GM12872 (cell line): ENCODE data around the gene ST3GAL2.

Source experiments
- CTCF ChIP-seq: IDR thresholded peaks from 3 replicates; pipeline ENCODE4 v1.5.1; 2011; ENCODE audit warnings: low read depth, mild to moderate bottlenecking, low read length, moderate library complexity; ENCODE audit not compliant: insufficient read depth

ST3GAL2 gene

DNA sequence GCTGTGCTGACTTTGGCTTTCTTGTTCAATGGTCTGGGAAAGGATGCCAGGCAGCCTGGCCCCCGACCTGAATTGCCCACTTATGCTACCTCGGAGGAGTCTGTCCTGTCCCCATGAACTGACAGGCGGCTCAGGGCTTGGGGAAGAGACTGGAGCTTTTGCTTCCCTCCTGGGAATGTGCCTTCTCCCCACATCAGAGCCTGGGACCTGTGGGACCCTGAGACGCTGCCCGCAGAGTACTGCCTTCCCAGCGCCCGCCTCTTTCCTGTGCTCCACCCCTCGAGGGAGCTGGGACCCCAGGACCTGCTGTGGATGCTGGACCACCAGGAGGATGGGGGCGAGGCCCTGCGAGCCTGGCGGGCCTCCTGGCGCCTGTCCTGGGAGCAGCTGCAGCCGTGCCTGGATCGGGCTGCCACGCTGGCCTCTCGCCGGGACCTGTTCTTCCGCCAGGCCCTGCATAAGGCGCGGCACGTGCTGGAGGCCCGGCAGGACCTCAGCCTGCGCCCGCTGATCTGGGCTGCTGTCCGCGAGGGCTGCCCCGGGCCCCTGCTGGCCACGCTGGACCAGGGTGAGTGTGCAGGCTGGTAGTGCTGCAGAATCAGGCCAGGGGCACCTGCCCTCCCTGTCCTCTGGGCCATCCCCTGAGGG lies 34.0 kb upstream of the ST3GAL2 start:
- TF ChIP-seq CTCF: no peak

DNA sequence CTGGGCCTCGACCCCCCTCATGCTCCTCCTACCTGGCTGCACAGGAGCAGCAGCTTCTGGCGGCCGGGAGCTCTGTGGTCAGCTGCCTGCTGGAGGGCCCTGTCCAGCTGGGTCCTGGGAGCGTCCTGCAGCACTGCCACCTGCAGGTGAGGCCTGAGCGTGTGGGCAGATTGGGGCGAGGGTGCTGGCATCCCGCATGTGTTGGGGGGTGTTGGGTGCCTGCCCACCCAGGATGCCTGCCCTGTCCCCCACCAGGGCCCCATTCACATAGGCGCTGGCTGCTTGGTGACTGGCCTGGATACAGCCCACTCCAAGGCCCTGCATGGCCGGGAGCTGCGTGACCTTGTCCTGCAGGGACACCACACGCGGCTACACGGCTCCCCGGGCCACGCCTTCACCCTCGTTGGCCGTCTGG lies 32.0 kb upstream of the ST3GAL2 start:
- TF ChIP-seq CTCF: peak; percentile 23; the same call in 2 of the 3 replicates

DNA sequence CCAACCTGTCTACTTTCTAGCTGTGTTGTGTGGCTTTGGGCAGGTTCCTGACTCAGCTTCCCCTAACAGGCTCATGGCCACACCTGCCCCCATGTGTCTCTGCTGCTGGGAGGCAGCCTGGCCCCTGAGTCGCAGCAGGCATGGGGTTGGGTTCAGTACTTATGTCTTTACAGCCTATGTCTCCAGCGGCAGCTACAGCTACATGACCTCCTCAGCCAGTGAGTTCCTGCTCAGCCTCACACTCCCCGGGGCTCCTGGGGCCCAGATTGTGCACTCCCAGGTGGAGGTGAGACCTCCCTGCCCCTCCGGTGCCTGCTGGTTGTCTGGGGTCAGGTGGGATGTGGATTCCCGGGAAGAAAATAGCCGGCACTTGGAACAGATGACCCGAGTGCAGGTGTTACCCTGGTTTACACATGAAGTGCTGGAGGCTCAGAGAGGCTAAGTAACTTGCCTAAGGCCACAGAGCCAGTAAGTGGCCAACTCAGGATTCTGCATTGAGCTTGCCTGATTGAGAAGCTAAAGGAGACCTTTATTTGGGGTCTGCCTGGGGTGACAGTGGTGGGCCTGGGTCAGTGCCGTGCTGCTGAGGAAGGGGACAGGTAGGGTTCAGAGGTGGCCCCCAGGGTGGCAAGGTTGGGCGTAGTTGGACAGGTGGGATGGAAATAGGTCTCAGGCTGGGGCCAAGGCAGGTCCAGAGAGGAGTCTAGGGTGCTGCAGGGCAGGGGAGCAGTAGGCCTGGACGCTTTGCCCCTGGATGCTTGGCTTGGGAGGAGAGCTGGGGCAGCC lies 31.4 kb upstream of the ST3GAL2 start:
- TF ChIP-seq CTCF: no peak

DNA sequence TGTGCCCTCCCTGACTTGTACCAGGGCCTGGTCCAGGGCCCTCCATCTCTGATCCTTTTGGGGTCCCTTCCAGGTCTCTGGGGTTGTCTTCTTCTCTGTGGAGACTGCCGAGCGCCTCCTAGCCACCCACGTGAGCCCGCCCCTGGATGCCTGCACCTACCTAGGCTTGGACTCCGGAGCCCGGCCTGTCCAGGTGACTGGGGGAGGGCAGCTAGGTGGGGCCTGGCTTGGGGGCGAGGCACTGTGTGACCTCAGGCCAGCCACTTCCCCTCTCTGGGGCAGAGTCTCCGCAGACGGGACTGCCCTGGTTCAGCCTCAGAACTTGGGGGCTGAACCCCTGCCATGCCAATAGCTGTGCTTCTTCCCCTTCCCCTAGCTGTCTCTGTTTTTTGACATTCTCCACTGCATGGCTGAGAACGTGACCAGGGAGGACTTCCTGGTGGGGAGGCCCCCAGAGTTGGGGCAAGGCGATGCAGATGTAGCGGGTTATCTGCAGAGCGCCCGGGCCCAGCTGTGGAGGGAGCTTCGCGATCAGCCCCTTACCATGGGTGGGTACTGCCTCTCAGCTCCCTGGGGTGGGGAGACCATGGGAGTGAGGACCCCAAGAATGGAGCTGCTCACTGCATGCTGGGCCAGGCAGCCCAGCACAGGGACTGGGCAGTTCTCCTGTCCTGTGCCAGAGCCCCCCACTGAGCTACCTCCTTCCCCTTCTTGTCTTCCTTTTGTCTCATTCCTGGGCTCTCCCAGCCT lies 30.1 kb upstream of the ST3GAL2 start:
- TF ChIP-seq CTCF: no peak

- no peak for TF ChIP-seq CTCF
These were observed 28.7 kb upstream of the ST3GAL2 start for GRCh38 chr16:70467608-70468007.

DNA sequence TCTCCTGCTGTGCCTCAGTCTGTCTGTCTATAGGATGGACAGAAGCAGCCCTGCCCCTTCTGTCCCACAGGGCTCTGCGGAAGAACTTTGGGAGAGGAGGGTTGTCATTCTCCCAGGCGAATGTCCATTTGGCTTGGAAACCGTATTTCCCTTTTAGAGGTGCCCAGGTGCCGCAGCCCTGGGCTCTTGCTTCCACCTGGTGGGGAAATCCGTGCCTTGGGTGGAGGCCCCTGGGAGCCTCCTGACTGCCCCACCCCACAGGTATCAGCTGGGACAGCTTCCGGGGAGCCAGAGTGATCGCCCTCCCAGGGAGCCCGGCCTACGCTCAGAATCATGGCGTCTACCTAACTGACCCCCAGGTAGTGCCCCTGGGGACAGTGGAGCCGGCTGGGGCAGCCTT lies 28.2 kb upstream of the ST3GAL2 start:
- TF ChIP-seq CTCF: 0 out of 3 replicates have a peak, but pooled peaks have one; percentile 12

DNA sequence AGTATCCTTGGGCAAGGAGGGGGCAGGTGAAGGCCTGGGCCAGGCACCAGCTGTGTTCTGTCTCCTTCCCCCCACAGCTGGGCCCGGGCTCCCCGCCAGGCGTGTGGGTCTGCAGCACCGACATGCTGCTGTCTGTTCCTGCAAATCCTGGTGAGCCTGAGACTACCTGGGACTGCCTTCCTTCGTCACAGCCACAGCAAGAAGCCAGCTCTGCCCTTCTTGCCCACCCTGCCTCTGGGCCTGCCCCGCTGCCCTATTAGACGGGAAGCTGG lies 27.8 kb upstream of the ST3GAL2 start:
- no peak for TF ChIP-seq CTCF
